GM21528 (cell line): ENCODE data around the gene TOB2.

Experiments
- ATAC-seq: cut with Tn5 transposase; IDR thresholded peaks from one replicate; pipeline ENCODE4 v1.9.1; 2021; ENCODE audit warnings: mild to moderate bottlenecking, moderate library complexity; ENCODE audit not compliant: unreplicated experiment, low FRiP score

Gene TOB2

GRCh38 chr22:41446639-41447434, at the start of gene TOB2:
Gene TOB2 (minus strand): TSS chr22:41446801. CDS start chr22:41437345, 9,456 bp downstream.
- ATAC-seq = no peak

- ATAC-seq = no peak
These were observed 44.9 kb upstream of the TOB2 start for GRCh38 chr22:41491374-41492100.

- ATAC-seq = no peak
These were observed 42.2 kb upstream of the TOB2 start for GRCh38 chr22:41488596-41489385.

GRCh38 chr22:41488076-41488475, 41.5 kb upstream of the TOB2 start:
- ATAC-seq = no peak

- ATAC-seq = no peak
These were observed 40.7 kb upstream of the TOB2 start for GRCh38 chr22:41487037-41487935.

GRCh38 chr22:41485033-41485432, 38.4 kb upstream of the TOB2 start:
- no peak for ATAC-seq

- no peak for ATAC-seq
These were observed 35.8 kb upstream of the TOB2 start for GRCh38 chr22:41482319-41482935.

GRCh38 chr22:41481925-41482318, 35.3 kb upstream of the TOB2 start:
- ATAC-seq = no peak

- ATAC-seq = no peak
These were observed 34.7 kb upstream of the TOB2 start for GRCh38 chr22:41481131-41481830.

- ATAC-seq = no peak
These were observed 33.8 kb upstream of the TOB2 start for GRCh38 chr22:41480397-41480735.

GRCh38 chr22:41479671-41480396, 33.2 kb upstream of the TOB2 start:
- no peak for ATAC-seq

GRCh38 chr22:41478891-41479521, 32.4 kb upstream of the TOB2 start:
- ATAC-seq = no peak

- ATAC-seq = no peak
These were observed 31.9 kb upstream of the TOB2 start for GRCh38 chr22:41478473-41478872.

GRCh38 chr22:41474872-41475451, 28.4 kb upstream of the TOB2 start:
- no peak for ATAC-seq

GRCh38 chr22:41471568-41471967, 25.0 kb upstream of the TOB2 start:
- no peak for ATAC-seq

- ATAC-seq = no peak
These were observed 24.3 kb upstream of the TOB2 start for GRCh38 chr22:41470886-41471285.

- peak; percentile 24 for ATAC-seq
These were observed 22.7 kb upstream of the TOB2 start for GRCh38 chr22:41469218-41469851.
